Activated gamma-delta T cell (primary cell): ENCODE measurements around the gene MT1M.
"Not testable (repeated sequence)": the region's sequence is repeated elsewhere in the genome, so short reads cannot be mapped to it uniquely, and the experiment has no call there.

Experiments used
- DNase-seq: peaks from one replicate; lab custom pipeline; 2025; lab: John Stamatoyannopoulos, UW

Gene MT1M

DNA sequence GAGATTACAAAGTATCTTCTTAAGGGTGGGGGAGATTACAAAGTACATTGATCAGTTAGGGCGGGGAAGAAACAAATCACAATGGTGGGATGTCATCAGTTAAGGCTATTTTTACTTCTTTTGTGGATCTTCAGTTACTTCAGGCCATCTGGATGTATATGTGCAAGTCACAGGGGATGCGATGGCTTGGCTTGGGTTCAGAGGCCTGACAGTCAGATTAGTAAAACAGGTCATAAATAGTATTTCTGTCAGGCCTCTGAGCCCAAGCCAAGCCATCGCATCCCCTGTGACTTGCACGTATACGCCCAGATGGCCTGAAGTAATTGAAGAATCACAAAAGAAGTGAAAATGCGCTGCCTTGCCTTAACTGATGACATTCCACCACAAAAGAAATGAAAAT, 42.1 kb downstream of the MT1M start:
- not testable (repeated sequence) for DNase-seq

DNA sequence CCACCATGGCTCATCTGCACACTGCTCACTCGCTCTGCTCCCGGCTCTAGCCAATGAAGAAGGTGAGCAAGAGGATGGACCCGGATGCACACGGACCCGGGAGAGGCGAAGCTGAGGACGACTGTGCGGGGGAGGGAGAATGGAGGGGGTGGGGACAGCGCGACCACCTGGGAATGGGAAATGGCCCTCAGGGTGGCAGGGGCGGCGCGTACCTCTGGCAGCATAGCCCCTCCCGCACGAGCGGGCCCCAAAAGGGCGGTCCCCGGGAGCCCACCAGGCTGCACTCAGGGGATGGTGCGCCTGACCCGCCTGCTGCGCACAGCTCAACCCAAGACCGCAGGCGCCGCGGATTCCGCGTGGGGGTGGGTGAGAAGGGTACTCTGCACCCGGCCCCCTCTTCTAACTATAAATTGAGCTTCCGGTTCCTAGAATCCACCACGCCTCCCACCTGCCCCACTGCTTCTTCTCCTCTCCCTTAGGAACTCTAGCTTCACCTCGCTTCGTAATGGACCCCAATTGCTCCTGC, 43.3 kb downstream of the MT1M start:
- DNase-seq: peak; percentile 42

DNA sequence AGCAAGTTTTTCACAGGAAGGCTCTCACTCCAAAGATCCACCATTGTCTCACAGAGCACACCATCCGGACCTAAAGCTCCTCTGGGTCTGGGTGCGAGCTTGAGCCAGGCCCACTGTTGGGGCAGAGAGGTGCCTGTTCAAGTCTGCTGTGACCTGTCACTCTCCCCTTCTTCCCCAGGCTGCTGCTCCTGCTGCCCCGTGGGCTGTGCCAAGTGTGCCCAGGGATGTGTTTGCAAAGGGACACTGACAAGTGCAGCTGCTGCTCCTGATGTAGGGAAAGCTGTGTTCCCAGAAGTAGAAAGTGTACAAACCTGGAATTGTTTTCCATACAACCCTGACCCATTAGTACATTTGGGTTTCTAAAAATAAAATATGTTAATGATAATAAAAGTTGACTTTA, 45.0 kb downstream of the MT1M start:
- DNase-seq: no peak

DNA sequence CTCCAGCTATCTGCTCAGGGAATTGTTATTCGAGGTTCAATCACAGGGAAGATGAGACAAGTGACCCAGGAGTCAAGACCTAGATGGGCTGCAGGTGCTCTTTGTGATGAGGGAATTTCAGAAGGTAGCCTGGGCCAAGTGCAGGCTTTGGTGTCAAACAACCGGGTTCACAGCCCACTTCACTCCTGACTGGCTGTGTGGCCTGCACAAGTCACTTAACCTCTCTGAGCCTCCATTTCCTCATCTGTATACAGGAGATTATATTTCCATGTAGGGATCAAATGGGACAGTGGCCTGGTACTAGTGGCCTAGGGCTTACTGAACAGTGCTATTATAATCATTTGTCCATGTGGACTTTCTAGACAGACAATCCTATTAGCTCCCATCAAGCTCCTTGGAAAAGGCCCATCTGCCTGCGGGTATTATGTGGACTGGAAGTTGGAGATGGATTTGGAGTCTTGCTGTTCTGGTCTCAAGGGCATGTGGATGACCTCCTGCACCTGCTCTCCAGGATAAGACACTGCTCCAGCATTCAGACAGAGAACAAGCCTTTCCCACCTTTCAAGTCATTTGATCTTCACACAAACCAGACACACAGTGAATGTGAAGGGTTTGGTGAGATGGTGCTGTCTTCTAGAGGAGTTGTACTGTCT, 46.7 kb downstream of the MT1M start:
- DNase-seq: no peak

DNA sequence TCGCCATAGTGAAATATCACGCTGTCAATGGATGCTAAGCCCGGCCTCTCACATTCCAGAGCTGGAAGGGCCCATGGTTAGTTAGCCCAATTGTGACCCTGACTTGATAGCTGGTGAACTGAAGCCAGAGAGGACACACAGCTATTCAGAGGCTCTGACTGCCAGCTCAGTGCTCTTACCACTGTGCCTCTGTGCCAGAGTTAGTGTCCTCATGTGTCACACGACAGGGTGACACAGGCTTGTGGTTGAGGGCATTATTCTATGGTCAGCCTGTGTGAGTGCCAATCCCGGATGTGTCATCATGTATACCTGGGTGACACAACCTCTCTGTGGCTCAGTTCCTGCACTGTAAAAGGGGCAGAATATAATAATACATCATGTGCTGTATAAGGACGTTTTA, 47.4 kb downstream of the MT1M start:
- no peak for DNase-seq

DNA sequence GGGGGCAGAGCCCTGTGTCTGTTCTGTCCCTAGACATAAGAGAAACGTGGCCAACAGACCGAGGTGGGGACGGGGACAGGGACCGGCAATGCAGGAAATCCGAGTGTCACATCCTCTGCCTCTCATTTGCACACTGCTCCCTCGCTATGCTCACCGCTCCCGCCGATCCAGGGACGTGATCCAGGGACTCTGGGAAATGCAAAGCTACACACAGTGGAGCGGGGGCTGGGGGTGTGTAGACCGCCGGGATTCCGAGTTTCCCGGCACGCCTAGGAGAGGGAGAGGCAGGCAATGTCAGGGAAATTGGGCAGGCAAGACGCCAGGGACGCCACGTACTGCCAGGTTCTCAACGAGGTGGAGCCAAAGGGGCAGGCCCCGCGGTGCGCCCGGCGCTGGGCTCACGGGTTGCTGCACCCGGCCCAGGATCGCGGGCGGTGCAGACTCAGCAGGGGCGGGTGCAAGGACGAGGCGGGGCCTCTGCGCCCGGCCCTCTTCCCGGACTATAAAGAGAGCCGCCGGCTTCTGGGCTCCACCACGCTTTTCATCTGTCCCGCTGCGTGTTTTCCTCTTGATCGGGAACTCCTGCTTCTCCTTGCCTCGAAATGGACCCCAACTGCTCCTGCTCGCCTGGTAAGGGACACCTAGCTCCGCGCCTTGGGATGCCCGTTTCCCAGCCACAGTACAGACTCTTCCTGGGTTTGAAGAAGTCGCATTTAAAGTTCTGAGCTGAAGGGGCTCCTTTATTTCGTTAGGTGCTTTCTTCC, 49.7 kb downstream of the MT1M start, which contains the start of gene MT1X:
Gene MT1X, plus strand, starts transcription at position 532 of the 764 bp plus-strand sequence. Its CDS starts 71 bp downstream, at position 603.
- DNase-seq: peak; percentile 80

DNA sequence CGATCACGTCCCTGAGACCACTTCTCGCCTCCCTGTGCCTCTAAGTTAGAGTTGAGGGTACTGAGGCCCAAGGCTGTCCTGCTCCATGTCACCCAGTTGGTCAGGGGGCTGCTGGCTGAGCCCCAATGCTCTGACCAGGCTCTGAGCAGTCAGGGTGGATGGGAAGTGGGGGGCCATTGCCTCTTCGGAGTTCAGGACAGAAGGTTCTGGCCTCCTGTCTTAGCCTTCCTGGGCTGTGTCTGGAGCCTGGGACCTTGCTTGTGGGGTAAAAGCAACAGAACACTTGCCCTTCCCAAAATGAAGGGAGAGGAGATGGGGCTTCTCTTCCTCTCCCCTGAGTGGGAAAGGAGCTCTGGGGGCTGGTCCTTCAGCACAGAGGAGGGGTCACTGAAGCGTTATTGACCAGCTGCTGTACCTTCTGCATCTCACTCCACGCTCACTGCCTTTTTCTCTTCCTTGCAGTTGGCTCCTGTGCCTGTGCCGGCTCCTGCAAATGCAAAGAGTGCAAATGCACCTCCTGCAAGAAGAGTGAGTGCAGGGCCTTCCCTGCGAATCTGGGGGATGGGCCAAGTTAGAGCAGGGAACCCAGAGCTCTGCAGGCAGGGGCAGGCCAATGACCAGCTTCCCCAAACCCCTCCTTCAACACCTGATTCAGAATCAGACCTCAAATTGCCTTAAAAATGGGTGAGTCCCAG, 50.4 kb downstream of the MT1M start:
- no peak for DNase-seq
